Cardiac muscle cell (in vitro differentiated cells and primary cell): ENCODE data around the gene MAML3. TPM values are rescaled to one million over a fixed set of nuclear protein-coding genes. Genes with fewer than 3 reads are reported as not detected.

Source experiments
- DNase-seq, 2 donors: peaks; one replicate each; pipeline versions ENCODE4 v3.0.0 to v3.0.0-alpha.2; 2010 to 2017; ENCODE audit warnings: low read depth in 1 of 2, low spot score in 1 of 2
- H3K27ac ChIP-seq: fragments of 200-600 bp; sonication (generic); 2 replicates; pipeline ENCODE4 v1.5.1; 2016
- H3K27me3 ChIP-seq: fragments of 200-600 bp; sonication (generic); 2 replicates; pipeline ENCODE4 v1.6.0; 2016; ENCODE audit warnings: control low read depth
- H3K36me3 ChIP-seq: fragments of 200-600 bp; sonication (generic); 2 replicates; pipeline ENCODE4 v1.5.1; 2016; ENCODE audit warnings: control low read depth
- H3K4me1 ChIP-seq: fragments of 200-600 bp; sonication (generic); 2 replicates; pipeline ENCODE4 v1.8.1; 2017; ENCODE audit warnings: low read depth, mild to moderate bottlenecking, mixed run types
- H3K4me3 ChIP-seq: fragments of 200-600 bp; sonication (generic); 2 replicates; pipeline ENCODE4 v1.5.1; 2016; ENCODE audit warnings: mild to moderate bottlenecking
- H3K9me3 ChIP-seq: fragments of 200-600 bp; sonication (generic); 2 replicates; pipeline ENCODE4 v1.5.1; 2017; ENCODE audit warnings: low read depth, mild to moderate bottlenecking, control low read depth
- CTCF ChIP-seq: IDR thresholded peaks from 2 replicates; pipeline ENCODE4 v1.5.1; 2012; ENCODE audit warnings: low read depth, mild to moderate bottlenecking, low read length
- polyA plus RNA-seq: library from polyadenylated mRNA; unstranded; fragments of >200 nt; fragmentation: Nextera tagmentation; extraction: Ambion mirVana; gene quantifications from 2 replicates; pipeline ENCODE4 v1.2.1, GENCODE V29; 2016
- total RNA-seq: library from RNA; depleted of rRNA; stranded (reverse); fragments of >200 nt; gene quantifications from 2 replicates; pipeline ENCODE4 v1.2.3, GENCODE V29; 2016

Gene MAML3
- total and polyA plus RNA-seq, 2 experiments from 2014 or later: 7.8 to 22.8 TPM

- no peaks in the 10 kb centered on the region for H3K27me3 ChIP-seq
- no peak for DNase-seq
- H3K36me3 ChIP-seq: no peaks in the 10 kb centered on the region
- H3K4me1 ChIP-seq: peaks cover 21% of the 10 kb centered on the region
- no peak for TF ChIP-seq CTCF
- no peak overlapping the region for H3K27ac ChIP-seq
- H3K4me3 ChIP-seq: no peak overlapping the region
- no peaks in the 10 kb centered on the region for H3K9me3 ChIP-seq
Observed at GRCh38 chr4:140076307-140076706, 77.7 kb downstream of the MAML3 start.

DNA sequence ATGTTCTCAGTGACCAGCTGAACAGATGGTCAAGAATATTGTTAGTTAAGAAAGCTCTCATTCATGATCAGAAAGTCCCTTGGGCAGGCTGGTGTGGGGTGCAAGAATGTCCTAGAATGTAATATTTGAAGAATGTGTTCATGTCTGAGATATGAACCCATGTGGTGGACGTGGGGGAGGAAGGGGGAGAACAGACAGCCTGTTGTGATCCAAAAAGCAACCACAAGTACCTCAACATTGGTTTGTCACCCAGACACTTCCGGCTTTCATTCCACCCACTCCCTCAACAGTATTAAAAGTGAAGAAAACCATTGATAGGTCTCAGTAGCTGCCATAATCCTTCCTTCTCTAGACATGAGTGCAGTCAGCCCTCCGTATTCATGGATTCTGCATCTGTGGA is 82.2 kb downstream of the MAML3 start:
- no peaks in the 10 kb centered on the region for H3K9me3 ChIP-seq
- TF ChIP-seq CTCF: no peak
- no peak overlapping the region for H3K27ac ChIP-seq
- H3K27me3 ChIP-seq: no peaks in the 10 kb centered on the region
- H3K36me3 ChIP-seq: no peaks in the 10 kb centered on the region
- DNase-seq: peak in 1 of 2 donors; percentile 98
- peaks cover 15% of the 10 kb centered on the region for H3K4me1 ChIP-seq
- no peak overlapping the region for H3K4me3 ChIP-seq

DNA sequence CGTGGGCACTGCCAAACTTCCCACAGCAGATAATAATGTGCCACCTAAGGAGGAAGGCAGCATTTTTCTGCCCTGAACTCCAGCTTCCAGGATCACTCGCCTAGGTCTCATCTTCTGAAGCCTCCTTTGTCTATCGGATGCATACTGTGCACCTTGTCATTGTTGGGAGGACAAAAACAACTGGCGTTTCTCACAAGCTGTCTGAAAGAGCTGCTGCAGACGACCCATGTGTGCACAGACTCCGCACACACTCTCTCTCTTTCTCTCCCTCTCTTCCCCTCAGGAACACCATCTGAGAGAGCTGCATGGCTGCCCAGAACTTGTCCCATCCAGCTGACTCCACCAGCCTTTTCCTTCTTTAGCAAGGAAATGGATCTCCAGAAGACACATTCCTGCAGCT is 83.0 kb downstream of the MAML3 start:
- Histone ChIP-seq H3K9me3 (no peaks in the 10 kb centered on the region), H3K4me1 (peaks cover 23% of the 10 kb centered on the region), H3K27me3 (no peaks in the 10 kb centered on the region), H3K27ac (no peak overlapping the region), H3K4me3 (no peak overlapping the region), H3K36me3 (no peaks in the 10 kb centered on the region)
- TF ChIP-seq CTCF: no peak
- no peak for DNase-seq

GRCh38 chr4:140070366-140070765 is 83.6 kb downstream of the MAML3 start:
- no peak for TF ChIP-seq CTCF

DNA sequence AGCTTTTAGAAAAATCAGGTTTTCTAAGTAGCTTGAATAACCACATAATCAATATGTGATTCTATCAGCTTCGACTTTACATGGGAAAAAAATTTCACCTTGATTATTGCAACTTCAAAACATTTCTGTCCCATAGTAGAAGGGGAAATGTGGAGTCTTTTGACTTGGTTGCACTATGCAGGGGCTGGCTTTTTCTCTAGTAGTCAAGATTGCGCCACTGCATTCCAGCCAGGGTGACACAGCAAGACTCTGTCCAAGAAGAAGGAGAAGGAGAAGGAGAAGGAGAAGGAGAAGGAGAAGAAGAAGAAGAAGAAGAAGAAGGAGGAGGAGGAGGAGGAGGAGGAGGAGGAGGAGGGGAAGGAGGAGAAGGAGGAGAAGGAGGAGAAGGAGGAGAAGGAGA is 84.9 kb downstream of the MAML3 start:
- no peaks in the 10 kb centered on the region for H3K36me3 ChIP-seq
- no peak overlapping the region for H3K4me3 ChIP-seq
- TF ChIP-seq CTCF: no peak
- peaks cover 26% of the 10 kb centered on the region for H3K4me1 ChIP-seq
- no peak overlapping the region for H3K27ac ChIP-seq
- peak in 1 of 2 donors; percentile 75 for DNase-seq
- H3K9me3 ChIP-seq: no peaks in the 10 kb centered on the region
- no peaks in the 10 kb centered on the region for H3K27me3 ChIP-seq

More at GRCh38 chr4:140070366-140070765, 83.6 kb downstream of the MAML3 start:
- H3K27me3 ChIP-seq: no peaks in the 10 kb centered on the region
- no peak for DNase-seq
- H3K4me3 ChIP-seq: no peak overlapping the region
- H3K27ac ChIP-seq: no peak overlapping the region
- no peaks in the 10 kb centered on the region for H3K36me3 ChIP-seq
- H3K9me3 ChIP-seq: no peaks in the 10 kb centered on the region
- peaks cover 26% of the 10 kb centered on the region for H3K4me1 ChIP-seq

DNA sequence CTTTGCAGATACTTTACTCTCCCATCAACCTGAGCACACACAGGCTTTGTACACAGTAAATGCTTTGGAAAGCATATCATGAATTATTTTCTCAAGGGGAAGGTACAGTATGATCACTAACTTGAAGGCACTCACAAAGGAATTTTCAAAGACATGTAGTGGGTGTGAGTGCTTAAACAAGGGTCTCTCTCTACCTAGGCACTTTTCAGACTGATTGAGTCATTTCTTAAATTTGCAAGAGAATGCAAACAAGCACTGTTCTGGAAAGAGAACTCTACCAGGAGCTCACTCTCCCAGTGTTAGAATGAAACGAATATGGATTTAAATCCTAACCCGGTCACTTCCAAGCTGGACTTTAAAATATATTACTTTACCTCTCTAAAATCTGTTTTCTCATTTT is 85.7 kb downstream of the MAML3 start:
- no peak for TF ChIP-seq CTCF
- no peak for DNase-seq
- Histone ChIP-seq H3K9me3 (no peaks in the 10 kb centered on the region), H3K4me1 (peaks cover 26% of the 10 kb centered on the region), H3K36me3 (no peaks in the 10 kb centered on the region), H3K4me3 (no peak overlapping the region), H3K27me3 (no peaks in the 10 kb centered on the region), H3K27ac (no peak overlapping the region)
